D721Med (cell line): ENCODE results near the gene FLT1.

Source experiments
- DNase-seq: peaks from one replicate; pipeline ENCODE4 v3.0.0; 2011; ENCODE audit warnings: low spot score; ENCODE audit not compliant: insufficient read length
- FAIRE-seq: peaks from 2 replicates; lab custom pipeline; 2011; peaks lifted over from hg19 to GRCh38; lab: Jason Lieb, UNC
- TF ChIP-seq, protein P1 (sequence below): IDR thresholded peaks from 2 replicates; pipeline ENCODE4 v1.5.1; 2012; ENCODE audit warnings: mild to moderate bottlenecking, control low read depth; ENCODE audit not compliant: insufficient read depth; ENCODE audit errors: missing control alignments

FLT1 gene

GRCh38 chr13:28432816-28433560 is 61.9 kb downstream of the FLT1 start:
- no peak for FAIRE-seq
- DNase-seq, result no peak
- TF ChIP-seq, protein P1, sequence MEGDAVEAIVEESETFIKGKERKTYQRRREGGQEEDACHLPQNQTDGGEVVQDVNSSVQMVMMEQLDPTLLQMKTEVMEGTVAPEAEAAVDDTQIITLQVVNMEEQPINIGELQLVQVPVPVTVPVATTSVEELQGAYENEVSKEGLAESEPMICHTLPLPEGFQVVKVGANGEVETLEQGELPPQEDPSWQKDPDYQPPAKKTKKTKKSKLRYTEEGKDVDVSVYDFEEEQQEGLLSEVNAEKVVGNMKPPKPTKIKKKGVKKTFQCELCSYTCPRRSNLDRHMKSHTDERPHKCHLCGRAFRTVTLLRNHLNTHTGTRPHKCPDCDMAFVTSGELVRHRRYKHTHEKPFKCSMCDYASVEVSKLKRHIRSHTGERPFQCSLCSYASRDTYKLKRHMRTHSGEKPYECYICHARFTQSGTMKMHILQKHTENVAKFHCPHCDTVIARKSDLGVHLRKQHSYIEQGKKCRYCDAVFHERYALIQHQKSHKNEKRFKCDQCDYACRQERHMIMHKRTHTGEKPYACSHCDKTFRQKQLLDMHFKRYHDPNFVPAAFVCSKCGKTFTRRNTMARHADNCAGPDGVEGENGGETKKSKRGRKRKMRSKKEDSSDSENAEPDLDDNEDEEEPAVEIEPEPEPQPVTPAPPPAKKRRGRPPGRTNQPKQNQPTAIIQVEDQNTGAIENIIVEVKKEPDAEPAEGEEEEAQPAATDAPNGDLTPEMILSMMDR, result no peak

DNA sequence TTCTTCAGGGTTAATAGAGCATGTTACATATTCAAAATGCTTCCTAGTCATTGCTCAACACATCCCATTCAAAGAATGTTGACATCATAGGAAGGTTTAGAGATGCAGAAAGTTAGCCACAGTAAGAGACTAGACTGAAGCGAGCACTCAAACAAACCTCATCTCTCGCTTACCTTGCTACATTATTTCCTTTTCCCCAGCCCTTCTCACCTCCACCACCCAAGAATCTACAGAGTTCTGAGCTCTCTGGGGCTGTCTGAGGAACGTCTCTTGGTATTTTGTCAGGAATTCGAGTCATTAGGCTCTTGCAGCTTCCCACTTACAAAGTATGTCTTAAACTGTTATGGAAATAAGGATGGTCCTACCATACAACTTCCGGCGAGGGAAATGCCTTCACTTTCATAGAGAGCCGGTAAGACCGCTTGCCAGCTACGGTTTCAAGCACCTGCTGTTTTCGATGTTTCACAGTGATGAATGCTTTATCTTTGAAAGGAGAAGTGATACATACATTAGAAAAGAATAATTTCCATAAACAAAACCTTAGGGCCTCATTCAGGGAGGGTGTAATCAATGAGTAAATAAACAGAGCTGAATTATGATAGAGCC is 65.1 kb downstream of the FLT1 start:
- DNase-seq (no peak), FAIRE-seq (no peak)
- TF ChIP-seq, protein P1, result no peak

GRCh38 chr13:28429096-28429495 is 65.8 kb downstream of the FLT1 start:
- DNase-seq, result no peak
- FAIRE-seq, result no peak
- TF ChIP-seq, protein P1, result no peak

DNA sequence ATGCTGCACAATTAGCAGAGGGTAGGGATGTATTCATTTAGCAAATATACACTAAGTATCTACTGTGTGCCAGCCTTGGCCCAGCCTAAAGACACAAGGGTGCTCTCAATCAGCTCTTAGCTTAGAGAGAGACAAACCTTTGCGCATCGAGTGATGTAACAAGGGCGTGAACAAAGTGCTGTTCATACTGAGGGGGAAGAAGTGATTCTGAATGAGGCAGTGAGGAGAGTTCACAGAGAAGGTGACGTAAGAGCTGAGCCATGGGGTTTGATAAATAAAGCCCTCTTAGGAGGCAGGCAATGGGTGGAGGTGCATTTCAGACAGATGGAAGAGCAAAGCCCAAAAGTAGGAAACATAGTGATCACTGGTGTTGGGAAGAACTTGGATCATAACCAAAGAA is 68.5 kb downstream of the FLT1 start:
- TF ChIP-seq, protein P1, result no peak
- DNase-seq (no peak), FAIRE-seq (no peak)

GRCh38 chr13:28425793-28426192 is 69.1 kb downstream of the FLT1 start:
- DNase-seq (no peak), FAIRE-seq (no peak)
- TF ChIP-seq, protein P1, result no peak

DNA sequence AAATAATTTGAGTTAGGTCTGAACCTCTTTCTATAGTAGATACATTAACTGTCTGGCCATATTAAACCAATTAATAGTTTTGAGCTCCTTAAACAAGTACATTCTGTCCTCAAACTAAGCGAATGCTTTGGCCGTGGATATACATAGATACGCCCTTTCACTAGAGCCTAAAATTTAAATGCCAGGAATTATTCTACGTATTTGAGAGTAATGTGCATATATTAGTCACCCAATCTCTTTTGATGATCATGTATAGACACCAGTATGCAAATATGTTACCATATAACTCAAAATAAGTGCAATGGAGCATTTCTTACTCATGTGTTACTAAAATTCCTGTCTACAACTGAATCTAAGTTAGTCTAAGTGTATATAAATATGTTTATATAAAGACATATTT is 70.4 kb downstream of the FLT1 start:
- TF ChIP-seq, protein P1, result no peak
- no peak for FAIRE-seq
- DNase-seq, result no peak

DNA sequence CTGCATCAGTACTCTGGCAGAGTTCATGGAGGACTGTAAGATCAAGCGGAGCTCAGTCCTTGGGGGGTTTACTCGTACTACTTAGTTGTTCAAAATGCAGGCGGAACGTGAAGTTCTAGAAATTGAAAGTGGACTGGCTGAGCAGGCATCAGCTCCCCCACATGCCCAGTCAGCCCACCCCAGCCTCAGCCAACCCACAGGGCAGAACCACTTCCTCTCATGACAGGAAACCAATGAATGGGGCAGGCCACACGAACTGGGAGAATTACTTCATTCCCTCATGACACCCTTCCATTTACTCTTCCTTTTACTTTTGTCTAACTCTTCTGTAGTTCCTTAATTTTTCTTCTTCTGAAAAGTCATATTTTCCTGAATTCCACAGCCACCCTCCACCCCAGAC is 71.9 kb downstream of the FLT1 start:
- DNase-seq, result no peak
- TF ChIP-seq, protein P1, result no peak
- no peak for FAIRE-seq
